Trophoblast cell (in vitro differentiated cells and primary cell): ENCODE results near the gene KRT3. TPM values are rescaled to one million over a fixed set of nuclear protein-coding genes. Genes with fewer than 3 reads are reported as not detected.

ENCODE experiments used
- DNase-seq, 2 donors: peaks; one replicate each; pipeline ENCODE4 v3.0.0-alpha.2; 2016
- H2AFZ ChIP-seq: 2 replicates; pipeline ENCODE4 v1.6.1; 2013; ENCODE audit warnings: low read length, moderate library complexity, mild to moderate bottlenecking; ENCODE audit not compliant: insufficient read depth, poor library complexity
- H2AK5ac ChIP-seq: 2 replicates; pipeline ENCODE4 v1.6.1; 2013; ENCODE audit warnings: mild to moderate bottlenecking, low read length
- H2BK120ac ChIP-seq: 2 replicates; pipeline ENCODE4 v1.6.1; 2013; ENCODE audit warnings: low read length, mild to moderate bottlenecking, moderate library complexity; ENCODE audit not compliant: insufficient read depth, poor library complexity
- H2BK12ac ChIP-seq: 2 replicates; pipeline ENCODE4 v1.6.1; 2013; ENCODE audit warnings: mild to moderate bottlenecking, low read length, moderate library complexity
- H2BK5ac ChIP-seq: 2 replicates; pipeline ENCODE4 v1.6.1; 2013; ENCODE audit warnings: low read length, low read depth, moderate library complexity, mild to moderate bottlenecking; ENCODE audit not compliant: poor library complexity
- H3K14ac ChIP-seq: 2 replicates; pipeline ENCODE4 v1.6.1; 2013; ENCODE audit warnings: mild to moderate bottlenecking, low read length
- H3K18ac ChIP-seq: 2 replicates; pipeline ENCODE4 v1.6.1; 2013; ENCODE audit warnings: mild to moderate bottlenecking, low read length
- H3K23ac ChIP-seq: 2 replicates; pipeline ENCODE4 v1.6.1; 2013; ENCODE audit warnings: low read length
- H3K27ac ChIP-seq: 2 replicates; pipeline ENCODE4 v1.5.1; 2013; ENCODE audit warnings: low read depth, mild to moderate bottlenecking, inconsistent platforms, low read length, moderate library complexity
- H3K27me3 ChIP-seq: 2 replicates; pipeline ENCODE4 v1.6.1; 2013; ENCODE audit warnings: inconsistent platforms, mild to moderate bottlenecking, low read length, moderate library complexity; ENCODE audit not compliant: insufficient read depth
- H3K36me3 ChIP-seq, 2 experiments: 1 replicate in 1 of 2; 2 replicates in 1 of 2; pipeline ENCODE4 v1.6.1; 2013; ENCODE audit warnings: low read length in 2 of 2, mild to moderate bottlenecking in 2 of 2, moderate library complexity in 1 of 2; ENCODE audit not compliant: insufficient read depth in 2 of 2, control insufficient read depth in 1 of 2
- H3K4ac ChIP-seq: 2 replicates; pipeline ENCODE4 v1.6.1; 2013; ENCODE audit warnings: low read depth, mild to moderate bottlenecking, low read length, moderate library complexity
- H3K4me1 ChIP-seq, 2 experiments: 1 replicate in 1 of 2; 2 replicates in 1 of 2; pipeline ENCODE4 v1.6.1; 2013; ENCODE audit warnings: low read length in 2 of 2, mild to moderate bottlenecking in 2 of 2, moderate library complexity in 1 of 2; ENCODE audit not compliant: insufficient read depth in 2 of 2, control insufficient read depth in 1 of 2
- H3K4me2 ChIP-seq: 2 replicates; pipeline ENCODE4 v1.6.1; 2013; ENCODE audit warnings: inconsistent platforms, mild to moderate bottlenecking, low read length, moderate library complexity
- H3K4me3 ChIP-seq: 2 replicates; pipeline ENCODE4 v1.5.1; 2013; ENCODE audit warnings: mild to moderate bottlenecking, low read depth, low read length, inconsistent platforms
- H3K79me1 ChIP-seq: one replicate; pipeline ENCODE4 v1.6.1; 2013; ENCODE audit warnings: low read length
- H3K79me2 ChIP-seq: 2 replicates; pipeline ENCODE4 v1.6.1; 2013; ENCODE audit warnings: low read length, mild to moderate bottlenecking; ENCODE audit not compliant: control insufficient read depth, insufficient read depth, poor library complexity
- H3K9ac ChIP-seq: 2 replicates; pipeline ENCODE4 v1.6.1; 2013; ENCODE audit warnings: mild to moderate bottlenecking, low read length
- H3K9me3 ChIP-seq: 2 replicates; pipeline ENCODE4 v1.6.1; 2013; ENCODE audit warnings: low read depth, mild to moderate bottlenecking, control low read depth, inconsistent platforms, low read length; ENCODE audit not compliant: insufficient read depth
- H4K12ac ChIP-seq: 2 replicates; pipeline ENCODE4 v1.6.1; 2013; ENCODE audit warnings: low read depth, mild to moderate bottlenecking, low read length, moderate library complexity
- H4K8ac ChIP-seq: 2 replicates; pipeline ENCODE4 v1.6.1; 2013; ENCODE audit warnings: low read depth, mild to moderate bottlenecking, low read length, moderate library complexity
- H4K91ac ChIP-seq: one replicate; pipeline ENCODE4 v1.6.1; 2013; ENCODE audit warnings: low read depth, mild to moderate bottlenecking, low read length, moderate library complexity
- WGBS: extraction: QIAGEN DNeasy Blood & Tissue Kit; methylation state at CpG from one replicate; pipeline ENCODE4 v1.1.7; 2013; ENCODE audit warnings: missing lambda C conversion rate; ENCODE audit not compliant: insufficient read length, insufficient coverage; ENCODE audit errors: extremely low coverage; 5-methylcytosine and 5-hydroxymethylcytosine counted together
- polyA plus RNA-seq: library from polyadenylated mRNA; stranded (reverse); fragments of 200-250 nt; gene quantifications from 2 replicates; pipeline ENCODE4 v1.2.3, GENCODE V29; 2013

Gene KRT3
- not detected in 2 replicates for polyA plus RNA-seq

- no peak within 1 kb of the TSS for H4K12ac ChIP-seq
- peaks cover 2% of the 10 kb centered on the region for H3K9me3 ChIP-seq
- H3K4me3 ChIP-seq = no peak within 1 kb of the TSS
- no peaks in the 10 kb centered on the region for H3K36me3 ChIP-seq
- no peak within 1 kb of the TSS for H3K23ac ChIP-seq
- H2AFZ ChIP-seq = no peak within 1 kb of the TSS
- no peak within 1 kb of the TSS for H2BK5ac ChIP-seq
- H3K79me1 ChIP-seq = no peaks in the 10 kb centered on the region
- H2BK12ac ChIP-seq = no peak within 1 kb of the TSS
- DNase-seq = no peak
- no peak within 1 kb of the TSS for H3K9ac ChIP-seq
- no peak within 1 kb of the TSS for H3K18ac ChIP-seq
- no peaks in the 10 kb centered on the region for H3K27me3 ChIP-seq
- H4K8ac ChIP-seq = no peak within 1 kb of the TSS
- WGBS = no CpG with 5 or more reads among the region's 17 CpGs
- H3K4ac ChIP-seq = no peak within 1 kb of the TSS
- no peaks in the 10 kb centered on the region for H3K4me1 ChIP-seq
- H3K79me2 ChIP-seq = no peaks in the 10 kb centered on the region
- no peak within 1 kb of the TSS for H4K91ac ChIP-seq
- H2AK5ac ChIP-seq = no peak within 1 kb of the TSS
- H3K4me2 ChIP-seq = no peak within 1 kb of the TSS
- no peak within 1 kb of the TSS for H3K14ac ChIP-seq
- no peak within 1 kb of the TSS for H3K27ac ChIP-seq
- H2BK120ac ChIP-seq = no peak within 1 kb of the TSS
These were observed at the start of gene KRT3 for GRCh38 chr12:52795694-52796428. TSS of gene KRT3 (minus strand) at chr12:52796117. CDS start at chr12:52796042, 75 bp downstream.

- Histone ChIP-seq H4K91ac (no peak overlapping the region), H3K4me1 (peaks cover 4 to 6% of the 10 kb centered on the region in 2 experiments), H2BK120ac (no peak overlapping the region), H3K27me3 (no peaks in the 10 kb centered on the region), H4K8ac (no peak overlapping the region), H2AK5ac (no peak overlapping the region), H3K27ac (no peak overlapping the region), H3K9me3 (peaks cover 3% of the 10 kb centered on the region), H3K4ac (no peak overlapping the region), H3K9ac (peak overlapping the region; percentile 66), H2BK5ac (no peak overlapping the region), H3K79me1 (no peaks in the 10 kb centered on the region), H3K79me2 (no peaks in the 10 kb centered on the region), H2AFZ (no peak overlapping the region), H3K23ac (no peak overlapping the region), H3K18ac (no peak overlapping the region), H3K4me3 (no peak overlapping the region), H4K12ac (no peak overlapping the region), H3K14ac (no peak overlapping the region), H2BK12ac (no peak overlapping the region), H3K36me3 (no peaks in the 10 kb centered on the region), H3K4me2 (no peak overlapping the region)
- no CpG with 5 or more reads among the region's 11 CpGs for WGBS
- no peak for DNase-seq
These were observed 48.5 kb upstream of the KRT3 start for GRCh38 chr12:52844386-52844785.

DNA sequence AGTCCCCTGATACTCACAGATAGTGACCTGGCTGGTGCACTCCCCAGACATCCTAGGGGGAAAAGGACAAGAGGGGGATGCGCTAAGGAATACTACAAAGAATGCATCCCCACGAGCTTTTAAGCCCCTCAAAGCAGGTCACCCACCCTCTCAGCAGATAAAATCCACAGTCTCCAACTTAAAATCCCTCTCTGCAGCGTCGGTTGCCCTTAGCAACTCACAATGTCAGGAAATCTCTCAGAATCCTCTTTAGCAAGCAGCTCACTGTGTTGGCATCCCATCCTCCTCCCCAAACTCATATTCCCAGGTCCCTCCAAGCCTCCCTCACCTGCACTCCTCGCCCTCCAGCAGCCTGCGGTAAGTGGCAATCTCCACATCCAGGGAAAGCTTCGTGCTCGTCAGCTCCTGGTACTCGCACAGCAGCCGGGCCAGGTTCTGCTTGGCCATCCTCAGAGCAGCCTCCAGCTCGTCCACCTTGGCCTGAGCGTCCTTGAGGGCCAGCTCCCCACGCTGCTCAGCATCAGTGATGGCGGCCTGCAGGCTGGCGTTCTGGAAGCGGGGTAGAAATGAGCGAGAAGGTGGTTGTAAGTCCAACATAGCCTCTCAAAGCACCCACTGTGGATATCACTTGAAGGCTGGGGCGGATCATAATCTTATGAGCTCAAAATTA lies 43.7 kb upstream of the KRT3 start:
- no peak overlapping the region for H2BK12ac ChIP-seq
- peaks cover 3 to 4% of the 10 kb centered on the region in 2 experiments for H3K4me1 ChIP-seq
- no peak overlapping the region for H3K23ac ChIP-seq
- no peak overlapping the region for H3K4me3 ChIP-seq
- H2AFZ ChIP-seq = no peak overlapping the region
- no peak overlapping the region for H4K91ac ChIP-seq
- no peak overlapping the region for H3K18ac ChIP-seq
- WGBS = no CpG with 5 or more reads among the region's 18 CpGs
- H3K36me3 ChIP-seq = no peaks in the 10 kb centered on the region
- H2BK120ac ChIP-seq = no peak overlapping the region
- no peak overlapping the region for H2BK5ac ChIP-seq
- no peaks in the 10 kb centered on the region for H3K79me2 ChIP-seq
- H2AK5ac ChIP-seq = no peak overlapping the region
- H3K27ac ChIP-seq = no peak overlapping the region
- no peak overlapping the region for H3K14ac ChIP-seq
- no peak overlapping the region for H3K4me2 ChIP-seq
- no peaks in the 10 kb centered on the region for H3K79me1 ChIP-seq
- no peak overlapping the region for H3K9ac ChIP-seq
- peaks cover 4% of the 10 kb centered on the region for H3K9me3 ChIP-seq
- no peaks in the 10 kb centered on the region for H3K27me3 ChIP-seq
- H3K4ac ChIP-seq = no peak overlapping the region
- DNase-seq = no peak
- H4K12ac ChIP-seq = no peak overlapping the region
- H4K8ac ChIP-seq = no peak overlapping the region

DNA sequence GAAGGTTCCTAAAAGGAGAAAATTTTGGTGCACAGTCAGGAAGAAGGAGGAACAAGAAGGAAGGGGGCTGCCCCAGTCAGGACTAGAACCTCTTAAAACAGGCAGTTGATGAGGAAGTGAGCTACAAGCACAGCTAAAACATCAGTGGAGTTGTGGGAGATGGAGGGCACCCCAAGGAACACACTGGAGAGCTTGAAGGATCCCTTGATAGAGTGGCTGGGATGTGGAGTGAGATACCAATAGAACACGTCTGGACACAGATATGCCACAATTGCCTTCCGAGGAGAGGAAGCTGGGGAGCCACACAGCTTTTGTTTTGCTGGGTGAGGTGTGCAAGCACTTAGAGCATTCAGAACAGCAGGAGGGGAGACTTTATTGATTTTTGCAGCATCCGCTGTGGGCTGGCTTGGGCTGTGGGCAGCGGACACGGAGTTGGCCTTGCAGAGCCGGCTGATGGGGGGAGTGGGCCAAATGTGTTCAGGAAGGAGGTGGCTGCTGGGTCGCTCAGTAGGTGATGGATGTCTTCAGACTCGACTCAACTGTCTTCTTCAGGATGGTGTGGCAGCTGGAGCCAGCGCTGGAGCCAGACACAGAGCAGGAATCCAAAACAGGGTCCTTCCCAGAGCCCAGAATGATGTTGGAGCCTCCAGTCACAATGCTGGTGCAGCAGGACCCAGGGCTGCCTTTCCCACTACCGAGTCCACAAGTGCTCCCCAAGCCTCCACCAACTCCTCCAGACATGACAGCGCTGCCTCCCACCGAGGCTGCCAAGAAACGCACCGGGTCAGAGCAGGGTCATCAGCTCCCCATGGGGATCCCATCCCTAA lies 42.9 kb upstream of the KRT3 start:
- H2BK5ac ChIP-seq = no peak overlapping the region
- H3K9me3 ChIP-seq = peaks cover 3% of the 10 kb centered on the region
- no peak overlapping the region for H4K12ac ChIP-seq
- H2AK5ac ChIP-seq = no peak overlapping the region
- peaks cover 3 to 4% of the 10 kb centered on the region in 2 experiments for H3K4me1 ChIP-seq
- H3K14ac ChIP-seq = no peak overlapping the region
- H3K9ac ChIP-seq = no peak overlapping the region
- H3K79me2 ChIP-seq = no peaks in the 10 kb centered on the region
- no peaks in the 10 kb centered on the region for H3K79me1 ChIP-seq
- no peak overlapping the region for H3K27ac ChIP-seq
- H3K4me3 ChIP-seq = no peak overlapping the region
- no peak overlapping the region for H2AFZ ChIP-seq
- H3K27me3 ChIP-seq = no peaks in the 10 kb centered on the region
- no peak overlapping the region for H3K4me2 ChIP-seq
- H3K36me3 ChIP-seq = no peaks in the 10 kb centered on the region
- H2BK120ac ChIP-seq = no peak overlapping the region
- H3K4ac ChIP-seq = no peak overlapping the region
- no peak for DNase-seq
- WGBS = no CpG with 5 or more reads among the region's 14 CpGs
- no peak overlapping the region for H4K91ac ChIP-seq
- H3K23ac ChIP-seq = no peak overlapping the region
- H2BK12ac ChIP-seq = no peak overlapping the region
- no peak overlapping the region for H4K8ac ChIP-seq
- H3K18ac ChIP-seq = no peak overlapping the region
